Gastrocnemius medialis (tissue), 4 donors: ENCODE measurements around the gene PIP4K2A. TPM values are rescaled to one million over a fixed set of nuclear protein-coding genes. Genes with fewer than 3 reads are reported as not detected.

Experiments used
- ATAC-seq, 2 donors: fragments of 150-250 bp; one replicate each; pipeline ENCODE4 v1.9.1; 2016
- DNase-seq, 2 donors: peaks; one replicate each; pipeline ENCODE4 v3.0.0-alpha.2; 2019
- H3K27ac ChIP-seq, 4 donors: fragments of 200-600 bp; sonication (generic); 1 replicate in 1 of 4; 2 replicates in 3 of 4; pipeline ENCODE4 v1.5.1; 2016 to 2018; ENCODE audit warnings: mild to moderate bottlenecking in 2 of 4, moderate library complexity in 1 of 4
- H3K27me3 ChIP-seq, 3 donors: fragments of 200-600 bp; sonication (generic) in 2 of 3; 1 replicate in 1 of 3; 2 replicates in 2 of 3; pipeline versions ENCODE4 v1.5.1 to v1.6.0; 2016 to 2019; ENCODE audit warnings: mild to moderate bottlenecking in 1 of 3, moderate library complexity in 1 of 3
- H3K36me3 ChIP-seq, 2 donors: fragments of 200-600 bp; sonication (generic) in 1 of 2; one replicate each; pipeline ENCODE4 v1.5.1; 2017 to 2018
- H3K4me1 ChIP-seq, 2 donors: fragments of 200-600 bp; sonication (generic) in 1 of 2; one replicate each; pipeline ENCODE4 v1.5.1; 2016 to 2017; ENCODE audit warnings: mild to moderate bottlenecking in 2 of 2
- H3K4me3 ChIP-seq, 4 donors: fragments of 200-600 bp; sonication (generic) in 3 of 4; 1 replicate in 1 of 4; 2 replicates in 3 of 4; pipeline ENCODE4 v1.5.1; 2016 to 2019; ENCODE audit warnings: mild to moderate bottlenecking in 2 of 4
- H3K9me3 ChIP-seq, 3 donors: fragments of 200-600 bp; sonication (generic) in 2 of 3; 1 replicate in 1 of 3; 2 replicates in 2 of 3; pipeline ENCODE4 v1.5.1; 2016 to 2019
- CTCF ChIP-seq, 5 experiments: fragments of 450-650 bp in 3 of 5; fragments of 200-600 bp in 2 of 5; sonication (generic) in 2 of 5; IDR thresholded peaks in 4 of 5; conservative IDR thresholded peaks in 1 of 5; 1 replicate in 4 of 5; 2 replicates in 1 of 5; pipeline ENCODE4 v1.5.1; 2016 to 2019; ENCODE audit warnings: antibody characterized with exemption in 5 of 5, mild to moderate bottlenecking in 3 of 5, moderate library complexity in 3 of 5
- POLR2A ChIP-seq, 2 donors: fragments of 450-650 bp; IDR thresholded peaks; one replicate each; pipeline ENCODE4 v1.6.1; 2017; ENCODE audit warnings: antibody characterized with exemption in 2 of 2, mild to moderate bottlenecking in 2 of 2, moderate library complexity in 2 of 2
- in situ Hi-C, 4 donors: fragments of 200-750 bp; cut with MboI; loops; one replicate each; pipeline versions ENCODE4 v1.15.0 to v1.8.0; 2017; ENCODE audit warnings: low sequenced_read_pairs in 4 of 4
- intact Hi-C: fragments of 100-400 bp; cut with DNase I; formaldehyde crosslinking; loops from one replicate; pipeline ENCODE4 v1.15.1; 2023; ENCODE audit warnings: low total_unique reads
- total RNA-seq, 4 donors: library from RNA; depleted of rRNA; stranded (reverse); fragments of >200 nt; gene quantifications; one replicate each; pipeline versions ENCODE4 v1.1.0 to v1.2.3, GENCODE V29; 2016

The PIP4K2A gene
- total RNA-seq, 4 donors from 2014 or later, result 3.9 to 7.5 (median 4.7) TPM

GRCh38 chr10:22677333-22677732 is 37.0 kb downstream of the PIP4K2A start:
- Histone ChIP-seq H3K27me3 (no peaks in the 10 kb centered on the region), H3K27ac (no peak overlapping the region), H3K4me1 (no peaks in the 10 kb centered on the region), H3K36me3 (no peaks in the 10 kb centered on the region), H3K9me3 (no peaks in the 10 kb centered on the region), H3K4me3 (no peak overlapping the region)
- intact Hi-C loops (no loop called here), in situ Hi-C loops (no loop called here)
- no peak for ATAC-seq
- no peak for DNase-seq
- TF ChIP-seq POLR2A (IDR thresholded peaks at IDR 0.05) (no peak), CTCF (IDR thresholded peaks at IDR 0.05 in 4 of 5, conservative IDR thresholded peaks at IDR 0.05 in 1 of 5) (no peak)

DNA sequence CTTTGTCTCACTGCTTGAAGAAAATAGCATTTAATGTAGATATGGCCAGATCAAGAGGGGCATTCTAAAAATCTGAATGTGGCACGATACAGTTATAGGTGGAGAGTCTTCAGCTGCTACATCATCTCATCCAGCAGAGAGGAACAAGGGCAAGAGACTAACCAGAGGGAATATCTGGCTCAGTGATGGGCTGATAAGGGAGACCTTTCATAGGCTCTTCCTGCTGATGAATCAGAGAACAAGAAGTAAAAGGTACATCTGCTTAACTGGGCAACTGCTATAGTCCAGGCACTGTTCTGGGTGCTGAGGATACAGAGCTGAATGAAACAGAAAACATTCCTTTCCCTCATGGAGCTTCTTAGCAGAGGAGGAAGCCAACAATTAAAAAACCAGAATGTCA is 37.9 kb downstream of the PIP4K2A start:
- ATAC-seq (no peak), DNase-seq (no peak)
- Histone ChIP-seq H3K27me3 (no peaks in the 10 kb centered on the region), H3K4me3 (no peak overlapping the region), H3K27ac (no peak overlapping the region), H3K9me3 (no peaks in the 10 kb centered on the region), H3K4me1 (no peaks in the 10 kb centered on the region), H3K36me3 (no peaks in the 10 kb centered on the region)
- in situ Hi-C loops (no loop called here), intact Hi-C loops (no loop called here)
- no peak for TF ChIP-seq CTCF (IDR thresholded peaks at IDR 0.05 in 4 of 5, conservative IDR thresholded peaks at IDR 0.05 in 1 of 5)
- TF ChIP-seq POLR2A (IDR thresholded peaks at IDR 0.05), result no peak

GRCh38 chr10:22674573-22674930 is 39.8 kb downstream of the PIP4K2A start:
- DNase-seq (no peak), ATAC-seq (no peak)
- H3K4me3 ChIP-seq, result no peak overlapping the region
- H3K27ac ChIP-seq, result no peak overlapping the region
- H3K9me3 ChIP-seq, result no peaks in the 10 kb centered on the region
- H3K36me3 ChIP-seq, result no peaks in the 10 kb centered on the region
- intact Hi-C loops (no loop called here), in situ Hi-C loops (no loop called here)
- no peaks in the 10 kb centered on the region for H3K27me3 ChIP-seq
- no peaks in the 10 kb centered on the region for H3K4me1 ChIP-seq
- TF ChIP-seq CTCF (IDR thresholded peaks at IDR 0.05 in 4 of 5, conservative IDR thresholded peaks at IDR 0.05 in 1 of 5) (no peak), POLR2A (IDR thresholded peaks at IDR 0.05) (no peak)

GRCh38 chr10:22673785-22674572 is 40.4 kb downstream of the PIP4K2A start:
- intact Hi-C loops (no loop called here), in situ Hi-C loops (no loop called here)
- no peak for ATAC-seq
- Histone ChIP-seq H3K27me3 (no peaks in the 10 kb centered on the region), H3K36me3 (no peaks in the 10 kb centered on the region), H3K4me3 (no peak overlapping the region), H3K9me3 (no peaks in the 10 kb centered on the region), H3K27ac (no peak overlapping the region), H3K4me1 (no peaks in the 10 kb centered on the region)
- TF ChIP-seq POLR2A (IDR thresholded peaks at IDR 0.05) (no peak), CTCF (IDR thresholded peaks at IDR 0.05 in 4 of 5, conservative IDR thresholded peaks at IDR 0.05 in 1 of 5) (no peak)
- DNase-seq, result no peak

DNA sequence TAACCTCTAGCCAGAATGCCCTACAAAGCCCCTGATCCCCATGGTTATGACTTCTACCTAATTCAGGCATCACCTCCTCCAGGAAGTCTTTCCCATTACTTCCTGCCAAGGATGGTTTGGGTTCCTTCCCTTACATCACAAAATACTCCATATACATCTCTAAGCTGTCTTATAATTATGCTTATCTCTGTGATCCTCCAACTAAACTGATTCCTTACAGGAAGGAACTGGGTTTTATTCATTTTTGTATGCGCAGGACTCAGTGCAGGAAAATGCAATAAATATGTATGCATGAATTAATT is 41.3 kb downstream of the PIP4K2A start:
- no peak for TF ChIP-seq POLR2A (IDR thresholded peaks at IDR 0.05)
- TF ChIP-seq CTCF (IDR thresholded peaks at IDR 0.05 in 4 of 5, conservative IDR thresholded peaks at IDR 0.05 in 1 of 5), result no peak
- ATAC-seq (no peak), DNase-seq (no peak)
- in situ Hi-C loops (no loop called here), intact Hi-C loops (no loop called here)
- Histone ChIP-seq H3K9me3 (no peaks in the 10 kb centered on the region), H3K4me1 (no peaks in the 10 kb centered on the region), H3K36me3 (no peaks in the 10 kb centered on the region), H3K27ac (no peak overlapping the region), H3K27me3 (no peaks in the 10 kb centered on the region), H3K4me3 (no peak overlapping the region)
